Upper lobe of right lung (tissue), 1 donor: ENCODE measurements around the gene A4GALT. TPM values are rescaled to one million over a fixed set of nuclear protein-coding genes. Genes with fewer than 3 reads are reported as not detected.

Experiments
- ATAC-seq: fragments of 200-7000 bp; cut with Tn5 transposase; one replicate; pipeline ENCODE4 v1.9.1; 2020; ENCODE audit warnings: mild to moderate bottlenecking, moderate library complexity
- DNase-seq: peaks from one replicate; pipeline ENCODE4 v3.0.0-alpha.2; 2020
- H3K27ac ChIP-seq: fragments of 200-600 bp; one replicate; pipeline ENCODE4 v1.8.0; 2022
- H3K27me3 ChIP-seq: fragments of 200-600 bp; one replicate; pipeline ENCODE4 v1.8.0; 2022; ENCODE audit warnings: mild to moderate bottlenecking
- H3K36me3 ChIP-seq: fragments of 200-600 bp; one replicate; pipeline ENCODE4 v1.8.0; 2022
- H3K4me1 ChIP-seq: fragments of 200-600 bp; one replicate; pipeline ENCODE4 v1.8.0; 2022
- H3K4me3 ChIP-seq: fragments of 200-600 bp; one replicate; pipeline ENCODE4 v1.8.0; 2022; ENCODE audit warnings: mild to moderate bottlenecking
- H3K9me3 ChIP-seq: fragments of 200-600 bp; one replicate; pipeline ENCODE4 v1.8.0; 2022
- intact Hi-C: fragments of 100-400 bp; cut with DNase I; formaldehyde crosslinking; loops from one replicate; pipeline ENCODE4 v1.11.0; 2022
- total RNA-seq: library from RNA; stranded (reverse); fragmentation: NEBNext Ultra II Directional; extraction: Animal tissue kit (Norgen Biotek cat#: 25700); gene quantifications from one replicate; pipeline ENCODE4 v1.2.1, GENCODE V29; 2021
- TF ChIP-seq, protein P1 (sequence below): fragments of 200-600 bp; IDR thresholded peaks from one replicate; pipeline ENCODE4 v1.8.0; 2022; ENCODE audit warnings: antibody characterized with exemption
- donor health status: DM: no; HTN: yes; CAD: no; lungs with severe emphysema.

The A4GALT gene
- total RNA-seq, 1 donor from 2014 or later, result 25.7 TPM

DNA sequence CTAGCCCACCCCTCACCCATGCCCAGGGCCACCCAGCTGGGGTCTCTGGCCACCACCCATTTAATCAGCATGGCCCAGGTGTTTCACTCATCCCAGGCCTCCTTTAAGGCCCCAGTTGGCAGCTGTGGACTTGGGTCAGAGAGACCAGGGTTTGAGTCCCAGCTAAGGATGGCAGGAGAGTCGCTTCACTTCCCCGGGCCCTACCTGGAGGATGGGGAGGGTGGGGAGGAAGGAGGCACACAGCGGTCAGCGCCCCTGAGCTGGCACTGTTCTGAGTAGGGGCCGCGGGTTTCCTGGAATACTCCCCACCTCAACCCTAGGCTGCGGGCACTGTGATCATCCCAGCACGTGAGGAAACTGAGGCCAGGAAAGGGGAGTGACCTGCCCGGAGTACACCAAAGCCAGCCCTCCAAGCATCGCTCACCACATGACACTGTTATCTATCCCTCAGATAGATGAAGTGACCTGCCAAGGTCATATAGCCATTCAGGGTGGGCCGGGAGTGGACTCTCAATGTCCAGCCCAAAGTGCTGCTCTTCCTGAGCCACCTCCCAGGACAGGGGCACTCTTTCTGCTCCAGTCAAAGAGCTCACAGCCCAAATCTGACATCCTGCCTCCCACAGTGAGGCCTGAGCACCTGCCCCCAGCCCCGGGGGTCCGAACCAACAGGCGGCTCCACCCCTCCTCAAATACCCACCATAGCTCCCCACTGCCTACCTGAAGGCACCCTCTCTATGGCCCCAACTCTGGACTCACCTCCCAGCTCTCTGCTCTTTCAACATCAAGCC, 76.8 kb downstream of the A4GALT start:
- TF ChIP-seq, protein P1, sequence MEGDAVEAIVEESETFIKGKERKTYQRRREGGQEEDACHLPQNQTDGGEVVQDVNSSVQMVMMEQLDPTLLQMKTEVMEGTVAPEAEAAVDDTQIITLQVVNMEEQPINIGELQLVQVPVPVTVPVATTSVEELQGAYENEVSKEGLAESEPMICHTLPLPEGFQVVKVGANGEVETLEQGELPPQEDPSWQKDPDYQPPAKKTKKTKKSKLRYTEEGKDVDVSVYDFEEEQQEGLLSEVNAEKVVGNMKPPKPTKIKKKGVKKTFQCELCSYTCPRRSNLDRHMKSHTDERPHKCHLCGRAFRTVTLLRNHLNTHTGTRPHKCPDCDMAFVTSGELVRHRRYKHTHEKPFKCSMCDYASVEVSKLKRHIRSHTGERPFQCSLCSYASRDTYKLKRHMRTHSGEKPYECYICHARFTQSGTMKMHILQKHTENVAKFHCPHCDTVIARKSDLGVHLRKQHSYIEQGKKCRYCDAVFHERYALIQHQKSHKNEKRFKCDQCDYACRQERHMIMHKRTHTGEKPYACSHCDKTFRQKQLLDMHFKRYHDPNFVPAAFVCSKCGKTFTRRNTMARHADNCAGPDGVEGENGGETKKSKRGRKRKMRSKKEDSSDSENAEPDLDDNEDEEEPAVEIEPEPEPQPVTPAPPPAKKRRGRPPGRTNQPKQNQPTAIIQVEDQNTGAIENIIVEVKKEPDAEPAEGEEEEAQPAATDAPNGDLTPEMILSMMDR, result no peak
- H3K27ac ChIP-seq, result peak overlapping the region; percentile 92
- peaks cover 69% of the 10 kb centered on the region for H3K4me1 ChIP-seq
- H3K27me3 ChIP-seq, result no peaks in the 10 kb centered on the region
- no peak for DNase-seq
- intact Hi-C loops, result no loop called here
- ATAC-seq, result no peak
- H3K4me3 ChIP-seq, result no peak overlapping the region
- no peaks in the 10 kb centered on the region for H3K9me3 ChIP-seq
- no peaks in the 10 kb centered on the region for H3K36me3 ChIP-seq

DNA sequence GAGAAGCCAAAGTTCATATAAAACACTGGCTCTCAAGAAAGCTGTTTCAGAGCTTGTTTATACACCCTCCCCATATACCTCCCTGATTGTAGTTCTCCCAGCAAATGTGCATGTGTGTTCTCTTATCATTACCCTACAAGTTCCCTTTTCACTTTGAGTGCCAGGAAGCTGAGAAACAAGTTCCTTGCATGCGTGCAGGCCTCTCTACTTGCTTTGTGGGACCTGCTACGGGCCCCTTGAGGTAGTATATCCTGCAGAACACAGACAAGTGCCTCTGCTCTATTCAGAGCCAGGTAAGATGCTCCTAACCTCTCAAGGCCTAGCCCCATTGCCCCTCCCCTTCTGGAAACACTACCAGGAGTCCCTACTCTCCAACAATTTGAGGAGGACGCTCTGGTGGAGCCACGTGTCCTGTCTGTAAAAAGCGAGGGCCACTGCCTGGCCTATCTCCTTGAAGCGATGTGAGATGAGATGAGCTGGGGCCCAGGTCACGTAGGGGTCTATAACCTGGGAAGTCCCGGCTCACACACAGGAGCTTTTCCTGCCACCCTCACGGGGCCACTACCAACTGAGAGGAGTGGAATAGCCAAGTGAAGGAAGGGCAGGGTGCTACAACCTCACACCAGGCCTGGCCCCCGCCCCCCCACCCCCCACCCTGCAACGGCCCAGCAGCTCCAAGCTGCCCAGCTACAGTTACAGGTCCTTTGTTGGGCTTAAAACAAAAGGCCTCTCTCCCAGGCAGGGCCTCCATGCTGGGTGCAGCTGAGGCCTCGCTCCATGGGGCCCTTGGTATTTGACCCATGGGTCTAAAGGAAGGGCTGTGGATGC, 77.7 kb downstream of the A4GALT start:
- ATAC-seq, result peak; percentile 45
- H3K4me3 ChIP-seq, result no peak overlapping the region
- no peaks in the 10 kb centered on the region for H3K9me3 ChIP-seq
- H3K27ac ChIP-seq, result peak overlapping the region; percentile 92
- intact Hi-C loops, result no loop called here
- no peak for DNase-seq
- H3K27me3 ChIP-seq, result no peaks in the 10 kb centered on the region
- TF ChIP-seq, protein P1, result no peak
- H3K4me1 ChIP-seq, result peaks cover 64% of the 10 kb centered on the region
- H3K36me3 ChIP-seq, result no peaks in the 10 kb centered on the region

Other genes starting within 250 kb of the A4GALT start
- 31.2 TPM for gene RRP7A, start 201.1 kb downstream of the A4GALT start, total RNA-seq
- 1.2 TPM for gene SERHL2, start 166.9 kb downstream of the A4GALT start, total RNA-seq
- gene POLDIP3, start 106.0 kb downstream of the A4GALT start, total RNA-seq, result 66.9 TPM
- gene ATP5MGL, start 80.3 kb downstream of the A4GALT start, total RNA-seq, result 1.0 TPM
- gene CYB5R3, start 71.5 kb downstream of the A4GALT start, total RNA-seq, result 251 TPM
- gene ARFGAP3, start 136.4 kb upstream of the A4GALT start, total RNA-seq, result 53.7 TPM